ENCODE measurements around the gene PCED1A. TPM values are rescaled to one million over a fixed set of nuclear protein-coding genes. Genes with fewer than 3 reads are reported as not detected.

Gene PCED1A
- total and polyA plus RNA-seq, 9 of the 15 experiments (the other 6 are each of a cell fraction or from before 2014, with no cell fraction given), result 1.5 to 11.5 (median 5.9) TPM

DNA sequence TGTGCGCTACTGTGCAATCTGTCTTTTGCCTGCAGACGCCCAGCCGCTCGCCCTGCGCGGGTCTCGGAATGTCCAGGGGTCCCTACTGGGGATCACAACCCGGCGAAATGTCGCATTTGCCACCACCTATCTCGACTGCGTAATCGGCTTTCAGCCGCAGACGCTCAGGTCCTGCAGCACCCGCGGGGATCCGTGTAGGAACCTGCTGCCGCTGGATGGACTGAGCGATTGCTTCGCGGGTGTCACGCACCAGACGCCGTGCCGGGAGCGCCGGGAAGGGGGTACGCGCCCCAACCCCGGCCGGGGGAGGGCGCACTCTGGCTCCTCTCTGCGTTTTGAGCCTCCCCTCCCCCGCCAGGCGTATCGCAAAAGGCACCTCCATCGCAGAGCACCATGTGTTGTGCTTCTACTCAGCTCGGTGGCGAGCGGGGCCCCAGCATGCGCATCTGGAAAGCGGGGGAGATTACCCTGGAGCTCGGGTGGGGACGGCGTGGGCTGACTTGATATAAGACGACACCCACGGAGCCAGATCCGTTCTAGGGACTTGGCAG is 32.1 kb upstream of the PCED1A start (continued):
- TF ChIP-seq CCNT2 (IDR thresholded peaks at IDR 0.05; ENCODE audit: borderline replicate concordance, extremely low read depth, insufficient read length, low read depth, low read length) (no peak), NRF1 (conservative IDR thresholded peaks at IDR 0.05 in 1 of 2, IDR thresholded peaks at IDR 0.05 in 1 of 2) (no peak), ZNF165 (CRISPR knock-in tag; IDR thresholded peaks at IDR 0.05; ENCODE audit: borderline replicate concordance) (no peak), ZNF644 (tag; IDR thresholded peaks at IDR 0.05; ENCODE audit: low read depth) (no peak), HMG20A (CRISPR knock-in tag; conservative IDR thresholded peaks at IDR 0.05) (no peak), JUND (IDR thresholded peaks at IDR 0.05; ENCODE audit: borderline replicate concordance, low read depth, low read length) (peak; percentile 15; the same call in 1 of the 2 replicates), JUND (tag; IDR thresholded peaks at IDR 0.05; ENCODE audit: borderline replicate concordance, low read depth, low read length) (no peak; the same call in 2 of the 3 replicates), CXXC5 (CRISPR knock-in tag; IDR thresholded peaks at IDR 0.05) (peak; percentile 85), RNF2 (IDR thresholded peaks at IDR 0.05) (peak; percentile 88), ZNF778 (CRISPR knock-in tag; IDR thresholded peaks at IDR 0.05) (no peak), LEF1 (IDR thresholded peaks at IDR 0.05) (0 out of 2 replicates have a peak, but pooled peaks have one; percentile 39), MAFG (tag; conservative IDR thresholded peaks at IDR 0.05) (no peak), DPF2 (IDR thresholded peaks at IDR 0.05) (peak; percentile 52), ZNF699 (CRISPR knock-in tag; IDR thresholded peaks at IDR 0.05; ENCODE audit: insufficient replicate concordance) (no peak), FOS (IDR thresholded peaks at IDR 0.05; ENCODE audit: extremely low read depth, insufficient read length) (no peak), EWSR1 (IDR thresholded peaks at IDR 0.05; ENCODE audit: borderline replicate concordance, low read depth, partially characterized antibody) (no peak)
- TF ChIP-seq, protein P1, sequence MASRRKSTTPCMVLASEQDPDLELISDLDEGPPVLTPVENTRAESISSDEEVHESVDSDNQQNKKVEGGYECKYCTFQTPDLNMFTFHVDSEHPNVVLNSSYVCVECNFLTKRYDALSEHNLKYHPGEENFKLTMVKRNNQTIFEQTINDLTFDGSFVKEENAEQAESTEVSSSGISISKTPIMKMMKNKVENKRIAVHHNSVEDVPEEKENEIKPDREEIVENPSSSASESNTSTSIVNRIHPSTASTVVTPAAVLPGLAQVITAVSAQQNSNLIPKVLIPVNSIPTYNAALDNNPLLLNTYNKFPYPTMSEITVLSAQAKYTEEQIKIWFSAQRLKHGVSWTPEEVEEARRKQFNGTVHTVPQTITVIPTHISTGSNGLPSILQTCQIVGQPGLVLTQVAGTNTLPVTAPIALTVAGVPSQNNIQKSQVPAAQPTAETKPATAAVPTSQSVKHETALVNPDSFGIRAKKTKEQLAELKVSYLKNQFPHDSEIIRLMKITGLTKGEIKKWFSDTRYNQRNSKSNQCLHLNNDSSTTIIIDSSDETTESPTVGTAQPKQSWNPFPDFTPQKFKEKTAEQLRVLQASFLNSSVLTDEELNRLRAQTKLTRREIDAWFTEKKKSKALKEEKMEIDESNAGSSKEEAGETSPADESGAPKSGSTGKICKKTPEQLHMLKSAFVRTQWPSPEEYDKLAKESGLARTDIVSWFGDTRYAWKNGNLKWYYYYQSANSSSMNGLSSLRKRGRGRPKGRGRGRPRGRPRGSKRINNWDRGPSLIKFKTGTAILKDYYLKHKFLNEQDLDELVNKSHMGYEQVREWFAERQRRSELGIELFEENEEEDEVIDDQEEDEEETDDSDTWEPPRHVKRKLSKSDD (conservative IDR thresholded peaks at IDR 0.05; ENCODE audit: low read length), result no peak
- TF ChIP-seq, protein P2, sequence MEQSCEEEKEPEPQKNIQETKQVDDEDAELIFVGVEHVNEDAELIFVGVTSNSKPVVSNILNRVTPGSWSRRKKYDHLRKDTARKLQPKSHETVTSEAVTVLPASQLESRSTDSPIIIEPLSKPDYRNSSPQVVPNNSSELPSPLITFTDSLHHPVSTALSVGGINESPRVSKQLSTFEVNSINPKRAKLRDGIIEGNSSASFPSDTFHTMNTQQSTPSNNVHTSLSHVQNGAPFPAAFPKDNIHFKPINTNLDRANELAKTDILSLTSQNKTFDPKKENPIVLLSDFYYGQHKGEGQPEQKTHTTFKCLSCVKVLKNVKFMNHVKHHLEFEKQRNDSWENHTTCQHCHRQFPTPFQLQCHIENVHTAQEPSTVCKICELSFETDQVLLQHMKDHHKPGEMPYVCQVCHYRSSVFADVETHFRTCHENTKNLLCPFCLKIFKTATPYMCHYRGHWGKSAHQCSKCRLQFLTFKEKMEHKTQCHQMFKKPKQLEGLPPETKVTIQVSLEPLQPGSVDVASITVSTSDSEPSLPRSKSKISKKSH (CRISPR knock-in tag; IDR thresholded peaks at IDR 0.05), result no peak
- TF ChIP-seq, protein P3, sequence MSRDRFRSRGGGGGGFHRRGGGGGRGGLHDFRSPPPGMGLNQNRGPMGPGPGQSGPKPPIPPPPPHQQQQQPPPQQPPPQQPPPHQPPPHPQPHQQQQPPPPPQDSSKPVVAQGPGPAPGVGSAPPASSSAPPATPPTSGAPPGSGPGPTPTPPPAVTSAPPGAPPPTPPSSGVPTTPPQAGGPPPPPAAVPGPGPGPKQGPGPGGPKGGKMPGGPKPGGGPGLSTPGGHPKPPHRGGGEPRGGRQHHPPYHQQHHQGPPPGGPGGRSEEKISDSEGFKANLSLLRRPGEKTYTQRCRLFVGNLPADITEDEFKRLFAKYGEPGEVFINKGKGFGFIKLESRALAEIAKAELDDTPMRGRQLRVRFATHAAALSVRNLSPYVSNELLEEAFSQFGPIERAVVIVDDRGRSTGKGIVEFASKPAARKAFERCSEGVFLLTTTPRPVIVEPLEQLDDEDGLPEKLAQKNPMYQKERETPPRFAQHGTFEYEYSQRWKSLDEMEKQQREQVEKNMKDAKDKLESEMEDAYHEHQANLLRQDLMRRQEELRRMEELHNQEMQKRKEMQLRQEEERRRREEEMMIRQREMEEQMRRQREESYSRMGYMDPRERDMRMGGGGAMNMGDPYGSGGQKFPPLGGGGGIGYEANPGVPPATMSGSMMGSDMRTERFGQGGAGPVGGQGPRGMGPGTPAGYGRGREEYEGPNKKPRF (IDR thresholded peaks at IDR 0.05; ENCODE audit: low read depth, low read length), result no peak
